Fibroblast of skin of left quadriceps (primary cell): Measurements from ENCODE around the gene CHCHD6.
"Not testable (repeated sequence)": the region's sequence is repeated elsewhere in the genome, so short reads cannot be mapped to it uniquely, and the experiment has no call there.

Source experiments
- DNase-seq, 2 experiments: peaks; one replicate each; pipeline ENCODE4 v3.0.0-alpha.2; 2013; ENCODE audit warnings: low read depth in 2 of 2

CHCHD6 gene

DNA sequence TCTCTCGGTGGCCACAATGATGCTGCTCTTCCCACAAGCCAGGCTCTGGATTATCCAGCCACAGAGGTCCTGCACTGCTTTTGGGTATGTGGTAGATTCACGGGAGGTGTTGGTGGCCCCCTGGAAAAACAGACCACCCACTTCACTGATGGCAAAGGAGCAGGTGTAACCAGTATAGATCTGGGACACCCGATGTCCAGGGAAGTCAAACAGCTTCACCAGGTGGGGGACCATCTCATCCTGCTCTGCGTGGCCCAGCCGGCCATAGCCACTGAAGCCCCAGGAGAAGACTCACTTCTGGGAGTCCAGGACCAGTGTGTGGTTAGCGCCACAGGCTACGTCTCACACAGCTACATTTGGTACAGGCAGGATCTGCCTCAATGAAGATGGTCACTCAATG lies 62.6 kb downstream of the CHCHD6 start:
- no peak for DNase-seq

GRCh38 chr3:126768903-126769302 lies 64.9 kb downstream of the CHCHD6 start:
- DNase-seq: no peak

DNA sequence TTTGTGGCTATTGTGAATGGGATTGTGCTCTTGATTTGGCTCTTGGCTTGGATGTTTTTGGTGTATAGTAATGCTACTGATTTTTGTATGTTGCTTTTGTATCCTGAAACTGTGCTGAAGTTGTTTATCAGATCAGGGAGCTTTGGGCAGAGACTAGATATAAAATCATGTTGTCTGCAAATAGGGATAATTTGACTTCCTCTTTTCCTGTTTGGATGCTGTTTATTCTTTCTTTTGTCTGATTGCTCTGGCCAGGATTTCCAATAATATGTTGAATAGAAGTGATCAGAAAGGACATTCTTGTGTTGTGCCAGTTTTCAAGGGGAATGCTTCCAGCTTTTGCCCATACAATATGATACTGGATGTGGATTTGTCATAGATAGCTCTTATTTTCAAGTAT lies 66.1 kb downstream of the CHCHD6 start:
- DNase-seq: no peak

DNA sequence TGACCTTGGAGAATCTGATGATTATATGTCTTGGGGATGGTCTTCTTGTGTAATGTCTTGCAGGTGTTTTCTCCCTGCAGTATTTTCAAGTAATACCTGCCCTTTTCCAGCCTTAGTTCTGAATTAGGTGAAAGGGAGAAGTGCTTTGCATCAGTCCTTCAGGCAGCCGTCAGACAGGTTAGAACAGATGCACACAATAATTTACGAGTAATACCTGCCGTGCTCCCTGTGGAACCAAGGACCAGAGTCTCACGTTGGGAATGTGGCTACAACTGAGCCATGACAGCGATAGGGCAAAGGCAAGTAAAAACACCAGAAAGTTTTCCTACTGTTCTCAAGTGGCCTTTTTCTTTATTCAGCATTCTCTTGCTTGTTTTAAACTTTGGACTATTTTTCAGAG lies 69.1 kb downstream of the CHCHD6 start:
- DNase-seq: no peak

DNA sequence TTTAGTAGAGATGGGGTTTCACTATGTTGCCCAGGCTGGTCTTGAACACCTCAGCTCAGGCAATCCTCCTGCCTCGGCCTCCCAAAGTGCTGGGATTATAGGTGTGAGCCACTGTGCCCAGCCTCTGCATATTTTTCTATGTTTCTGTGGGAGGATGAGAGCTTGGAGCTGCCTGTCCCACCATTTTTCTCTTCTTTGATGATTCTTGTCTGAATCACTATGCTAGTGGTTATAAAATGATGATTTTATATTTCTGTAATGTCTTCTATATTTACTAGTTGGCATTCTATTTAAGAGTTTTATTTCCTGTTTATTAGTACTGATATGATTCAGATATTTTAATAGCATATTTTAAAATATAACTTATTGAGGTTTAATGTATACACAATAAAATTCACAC lies 69.7 kb downstream of the CHCHD6 start:
- no peak for DNase-seq

DNA sequence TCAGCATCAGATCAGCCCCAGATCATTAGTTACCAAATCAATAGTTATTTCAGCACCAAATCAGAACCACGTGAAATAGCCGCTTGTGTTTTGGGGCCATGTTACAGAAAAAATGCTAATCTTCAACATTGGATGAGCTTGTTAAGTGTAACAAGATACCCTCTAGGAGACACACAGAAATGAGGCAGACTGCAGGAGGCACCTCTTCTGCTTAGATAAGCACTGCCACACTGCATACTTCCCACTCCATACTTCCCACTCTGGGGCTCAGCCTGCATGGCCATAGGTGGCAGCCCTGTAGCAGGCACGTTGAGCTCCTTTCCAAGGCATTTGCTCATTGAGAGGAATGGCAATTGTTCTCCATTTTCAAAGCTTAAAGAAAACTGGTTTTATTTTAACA lies 73.3 kb downstream of the CHCHD6 start:
- no peak for DNase-seq

GRCh38 chr3:126780666-126781065 lies 76.6 kb downstream of the CHCHD6 start:
- no peak for DNase-seq

GRCh38 chr3:126781406-126781805 lies 77.4 kb downstream of the CHCHD6 start:
- no peak for DNase-seq

DNA sequence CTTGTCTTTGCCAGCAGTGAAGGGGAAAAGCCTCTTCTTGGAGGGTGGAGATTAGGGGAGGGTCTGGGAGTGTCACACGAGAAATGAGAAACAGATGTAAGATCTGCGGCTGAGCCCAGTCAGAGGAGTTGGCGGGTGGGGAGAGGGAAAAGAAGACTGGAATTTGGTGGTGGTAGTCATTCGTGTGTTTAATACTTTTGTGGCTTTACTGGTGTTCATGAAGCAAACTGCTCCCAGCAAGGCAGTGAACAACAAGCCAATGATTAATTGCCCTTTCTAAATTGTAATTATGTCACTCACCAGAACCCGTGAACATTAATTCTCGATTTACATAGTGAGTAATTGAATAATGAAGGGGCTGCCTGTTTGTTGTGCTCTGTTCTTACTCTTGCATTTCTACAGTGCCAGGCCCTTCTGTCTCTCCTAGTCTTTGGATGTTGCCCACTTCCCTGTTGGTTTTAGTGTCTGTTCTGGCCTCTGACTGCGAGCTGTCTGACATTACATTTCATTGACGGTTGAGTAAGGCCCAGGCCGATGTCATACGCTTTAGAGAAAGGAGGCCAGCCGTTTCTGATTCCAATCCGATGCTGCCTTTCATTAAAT lies 78.0 kb downstream of the CHCHD6 start:
- peak; percentile 92 to 94 for DNase-seq

DNA sequence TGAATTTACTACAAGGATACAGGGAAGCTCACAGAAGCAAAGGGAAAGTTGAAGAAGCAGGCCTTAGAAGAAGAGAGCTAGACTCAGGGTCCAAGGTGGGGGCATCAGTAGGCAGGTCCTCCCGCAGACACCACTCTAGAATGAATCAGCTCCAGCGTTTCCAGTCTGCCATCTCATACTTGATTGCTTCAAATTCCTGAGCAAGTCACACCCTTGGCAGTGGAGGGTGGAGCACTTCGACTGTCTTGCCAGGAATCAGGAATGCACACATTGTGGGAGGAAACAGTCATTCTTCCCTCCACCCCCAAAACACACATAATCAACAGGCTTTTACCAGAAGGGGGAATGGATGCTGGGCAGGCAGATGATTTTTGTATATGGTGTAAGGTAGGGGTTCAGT lies 78.5 kb downstream of the CHCHD6 start:
- peak; percentile 83 to 86 for DNase-seq

GRCh38 chr3:126784254-126784653 lies 80.2 kb downstream of the CHCHD6 start:
- DNase-seq: no peak

GRCh38 chr3:126791320-126791719 lies 87.3 kb downstream of the CHCHD6 start:
- DNase-seq: not testable (repeated sequence)

- no peak for DNase-seq
Measured at GRCh38 chr3:126792998-126793397, 89.0 kb downstream of the CHCHD6 start.

DNA sequence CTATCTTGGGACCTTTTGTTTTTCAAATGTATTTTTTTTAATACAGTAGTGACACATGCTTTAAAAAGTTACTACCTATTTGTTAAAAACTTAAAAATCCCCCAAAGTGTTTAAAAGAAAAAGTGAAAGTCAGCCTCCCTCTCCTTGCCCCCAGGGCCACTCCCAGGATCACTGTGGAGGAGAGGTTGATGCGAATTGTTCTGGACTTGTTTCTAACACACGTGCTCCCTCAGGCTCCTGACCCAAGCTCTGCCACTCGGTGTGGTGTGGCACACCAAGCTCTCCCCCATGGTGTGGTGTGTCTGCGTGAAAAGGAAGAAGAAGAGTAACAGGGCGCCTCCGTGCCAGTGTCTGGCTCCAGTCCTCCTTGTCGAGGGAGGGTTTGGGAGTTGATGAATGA lies 93.5 kb downstream of the CHCHD6 start:
- no peak for DNase-seq

DNA sequence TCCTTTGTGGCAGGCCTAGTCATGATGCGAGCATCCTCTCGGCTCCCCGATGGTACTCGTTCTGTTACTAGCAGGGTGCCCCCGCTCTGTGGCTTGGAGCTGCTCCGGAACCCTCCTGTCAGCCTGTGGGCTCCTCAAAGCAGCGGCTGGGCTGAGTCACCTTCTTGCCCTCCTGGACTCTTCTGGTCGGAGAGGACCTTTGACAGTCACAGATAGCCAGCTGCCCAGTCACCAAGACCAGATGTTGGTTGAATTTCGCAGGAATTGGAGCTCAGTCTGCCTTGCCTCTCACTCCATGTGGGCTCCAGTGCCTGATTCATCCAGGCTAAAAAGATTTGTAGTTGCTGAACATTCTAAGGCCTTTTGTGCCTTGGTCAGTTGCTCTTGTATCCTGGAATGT lies 94.5 kb downstream of the CHCHD6 start:
- DNase-seq: no peak

- no peak for DNase-seq
Measured at GRCh38 chr3:126799099-126799498, 95.1 kb downstream of the CHCHD6 start.

DNA sequence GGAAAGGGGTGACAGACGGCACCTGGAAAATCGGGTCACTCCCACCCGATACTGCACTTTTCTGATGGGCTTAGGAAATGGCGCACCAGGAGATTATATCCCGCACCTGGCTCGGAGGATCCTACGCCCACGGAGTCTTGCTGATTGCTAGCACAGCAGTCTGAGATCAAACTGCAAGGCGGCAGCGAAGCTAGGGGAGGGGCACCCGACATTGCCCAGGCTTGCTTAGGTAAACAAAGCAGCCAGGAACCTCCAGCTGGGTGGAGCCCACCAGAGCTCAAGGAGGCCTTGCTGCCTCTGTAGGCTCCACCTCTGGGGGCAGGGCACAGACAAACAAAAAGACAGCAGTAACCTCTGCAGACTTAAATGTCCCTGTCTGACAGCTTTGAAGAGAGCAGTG lies 97.3 kb downstream of the CHCHD6 start:
- not testable (repeated sequence) for DNase-seq

DNA sequence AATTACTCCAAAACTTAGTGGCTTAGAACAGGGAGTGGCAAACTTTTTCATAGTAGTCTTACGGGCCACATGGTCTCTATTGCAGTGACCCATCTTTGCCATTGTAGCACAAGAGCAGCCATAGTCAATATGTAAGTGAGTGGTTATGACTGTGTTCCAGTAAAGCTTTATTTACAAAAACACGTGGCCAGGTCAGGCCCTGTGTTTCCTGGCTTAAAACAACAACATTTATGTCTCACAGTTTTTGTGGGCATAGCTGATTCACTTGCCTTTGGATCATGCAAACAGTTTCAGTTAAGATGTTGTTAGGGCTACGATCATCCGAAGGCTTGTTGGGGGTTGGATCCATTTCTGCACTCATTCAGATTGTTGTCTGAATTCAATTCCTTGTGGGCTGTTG lies 103.8 kb downstream of the CHCHD6 start:
- no peak for DNase-seq

- DNase-seq: no peak
Measured at GRCh38 chr3:126811530-126811929, 107.5 kb downstream of the CHCHD6 start.

DNA sequence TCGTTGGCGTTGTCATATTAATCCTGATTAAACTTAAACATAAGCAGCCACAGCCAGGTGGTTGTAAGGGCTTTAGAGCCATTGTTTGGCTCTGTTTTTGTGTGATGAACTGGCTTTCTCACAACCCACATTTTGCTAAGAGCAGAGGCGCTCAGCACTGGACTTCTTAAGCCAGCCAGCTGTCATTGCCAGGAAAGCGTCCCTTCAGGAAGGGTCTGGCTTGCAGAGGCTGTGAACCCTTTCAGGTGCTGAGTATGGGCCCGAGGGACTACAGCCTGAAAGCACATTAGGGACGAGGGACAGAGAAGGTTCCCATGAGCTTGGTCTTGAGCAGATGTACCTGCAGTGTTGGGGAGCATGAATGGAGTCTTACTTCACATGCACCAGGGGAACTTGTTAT lies 112.3 kb downstream of the CHCHD6 start:
- no peak for DNase-seq

DNA sequence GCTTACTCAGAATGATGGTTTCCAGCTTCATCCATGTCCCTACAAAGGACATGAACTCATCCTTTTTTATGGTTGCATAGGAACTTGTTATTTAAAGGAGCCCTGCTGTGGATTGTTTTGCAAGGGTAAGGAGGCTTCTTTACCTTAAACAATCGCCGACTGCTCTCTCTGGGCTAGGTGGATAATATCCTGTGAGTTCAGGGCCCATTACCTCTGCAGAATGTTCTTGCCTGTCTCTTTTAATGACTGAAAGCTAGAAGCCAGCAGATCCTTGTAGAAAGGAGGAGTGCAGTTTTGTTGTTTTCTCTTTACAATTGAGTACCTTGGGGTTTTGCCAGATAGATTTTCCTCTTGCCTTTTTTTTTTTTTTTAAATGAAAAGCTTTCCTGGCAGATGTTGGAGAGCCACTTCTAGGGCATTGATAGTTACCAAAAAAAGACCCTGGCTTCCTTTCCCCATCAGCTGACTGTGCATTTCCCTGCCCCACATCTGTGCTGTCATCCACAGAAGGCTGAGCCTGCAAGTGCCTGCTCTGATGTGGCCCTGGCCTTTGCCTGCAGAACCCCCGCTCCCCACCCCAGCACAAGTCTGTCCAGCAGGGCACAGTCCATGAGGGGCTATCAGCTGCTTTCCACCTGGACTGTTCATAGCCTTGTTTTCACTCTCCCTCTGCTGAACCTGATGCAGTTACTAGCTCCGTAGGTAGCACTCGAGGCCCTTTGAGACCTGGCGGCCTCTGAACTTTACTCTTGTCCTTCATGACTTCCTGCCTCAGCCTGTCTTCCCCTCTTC lies 113.1 kb downstream of the CHCHD6 start:
- DNase-seq: no peak

DNA sequence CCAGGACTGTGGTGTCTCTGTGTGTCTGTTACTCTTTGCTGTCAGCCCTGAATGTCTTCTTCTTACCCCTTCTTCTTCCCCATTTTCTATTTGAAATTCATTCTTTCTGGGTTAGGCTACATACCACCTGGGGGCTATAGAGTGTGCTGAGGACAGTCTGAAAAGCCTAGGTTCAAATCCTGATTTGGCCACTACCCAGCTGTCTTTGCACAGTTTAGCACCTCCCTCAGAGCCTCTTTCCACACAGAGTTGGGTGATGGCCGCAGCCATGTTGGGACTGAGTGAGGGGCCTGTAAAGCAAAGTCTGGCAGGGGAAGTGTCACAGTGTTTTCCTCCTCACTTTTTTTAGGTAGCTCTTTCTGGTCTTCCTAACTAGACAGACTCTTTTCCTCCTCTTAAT lies 113.7 kb downstream of the CHCHD6 start:
- no peak for DNase-seq

- no peak for DNase-seq
Measured at GRCh38 chr3:126818400-126819095, 114.5 kb downstream of the CHCHD6 start.
